K562 (cell line): ENCODE measurements around the gene GNAI3. TPM values are rescaled to one million over a fixed set of nuclear protein-coding genes. Genes with fewer than 3 reads are reported as not detected.

Experiments used
- CGGBP1 ChIP-seq: fragments of 250-450 bp; sonication (Bioruptor Pico); IDR thresholded peaks from 2 replicates; pipeline ENCODE4 v1.9.0; 2021; ENCODE audit warnings: mild to moderate bottlenecking
- CXXC5 ChIP-seq: fragments of 250-450 bp; sonication (Bioruptor Pico); IDR thresholded peaks from 2 replicates; pipeline ENCODE4 v1.8.0; 2022; ENCODE audit warnings: inconsistent platforms, mild to moderate bottlenecking, moderate library complexity
- ETS1 ChIP-seq: conservative IDR thresholded peaks from 2 replicates; pipeline ENCODE4 v1.6.1; 2011; ENCODE audit warnings: low read depth, mild to moderate bottlenecking, low read length; ENCODE audit not compliant: control insufficient read depth
- ETS2 ChIP-seq: IDR thresholded peaks from 2 replicates; pipeline ENCODE4 v1.6.1; 2016; ENCODE audit warnings: borderline replicate concordance, missing genetic modification characterization, mild to moderate bottlenecking, moderate library complexity, missing compliant biosample characterization; ENCODE audit not compliant: poor library complexity, severe bottlenecking
- GTF2E2 ChIP-seq: fragments of 200-800 bp; sonication (Bioruptor generic); IDR thresholded peaks from 2 replicates; pipeline ENCODE4 v1.6.1; 2016; ENCODE audit warnings: missing genetic modification characterization, missing compliant biosample characterization
- GTF3C2 ChIP-seq: IDR thresholded peaks from 3 replicates; pipeline ENCODE4 v1.6.1; 2011; ENCODE audit warnings: borderline replicate concordance, mild to moderate bottlenecking, moderate library complexity; ENCODE audit not compliant: insufficient read length; ENCODE audit errors: extremely low read depth
- MAFG ChIP-seq: fragments of 450-650 bp; conservative IDR thresholded peaks from 2 replicates; pipeline ENCODE4 v1.6.1; 2016; ENCODE audit warnings: missing genetic modification characterization, missing compliant biosample characterization
- MXI1 ChIP-seq: IDR thresholded peaks from 2 replicates; pipeline ENCODE4 v1.6.1; 2011; ENCODE audit warnings: low read depth, mild to moderate bottlenecking, improper control_type of control experiment, low read length
- POLR2AphosphoS5 ChIP-seq: IDR thresholded peaks from 2 replicates; pipeline ENCODE4 v1.6.1; 2011; ENCODE audit warnings: mild to moderate bottlenecking, low read depth, low read length, moderate library complexity; ENCODE audit not compliant: control insufficient read depth, insufficient read depth
- PTTG1 ChIP-seq: fragments of 450-650 bp; IDR thresholded peaks from 2 replicates; pipeline ENCODE4 v1.6.1; 2016; ENCODE audit warnings: low read depth, mild to moderate bottlenecking, missing genetic modification characterization, missing compliant biosample characterization
- RREB1 ChIP-seq: fragments of 250-450 bp; sonication (Bioruptor Pico); IDR thresholded peaks from 2 replicates; pipeline ENCODE4 v1.4.0; 2020
- SIN3B ChIP-seq: fragments of 450-650 bp; IDR thresholded peaks from 2 replicates; pipeline ENCODE4 v1.6.1; 2017; ENCODE audit warnings: low read depth, mild to moderate bottlenecking, moderate library complexity
- SMAD1 ChIP-seq: fragments of 150-350 bp; IDR thresholded peaks from 2 replicates; pipeline ENCODE4 v1.6.1; 2014; ENCODE audit warnings: low read length, low read depth; ENCODE audit not compliant: partially characterized antibody
- ZNF253 ChIP-seq: fragments of 250-450 bp; sonication (Bioruptor Pico); conservative IDR thresholded peaks from 2 replicates; pipeline ENCODE4 v1.6.1; 2021; ENCODE audit warnings: mild to moderate bottlenecking
- polyA plus RNA-seq, 8 experiments: library from polyadenylated mRNA; depleted of rRNA in 4 of 8; stranded (reverse) in 5 of 8; unstranded in 3 of 8; fragments of >200 nt; fragmentation: Nextera tagmentation in 2 of 8; fragmentation: Illumina TruSeq in 1 of 8; extraction: Ambion mirVana in 2 of 8; extraction: Trizol in 1 of 8; gene quantifications; 2 replicates each; pipeline versions ENCODE4 v1.2.1 to v1.2.3, GENCODE V29; 2011 to 2014; ENCODE audit warnings: inconsistent platforms in 1 of 8, missing spikeins in 1 of 8
- total RNA-seq, 7 experiments: library from RNA; depleted of rRNA in 6 of 7; stranded (reverse); fragments of >200 nt in 6 of 7; fragmentation: Illumina TruSeq in 2 of 7; extraction: Trizol in 2 of 7; gene quantifications; 2 replicates each; pipeline versions ENCODE4 v1.2.1 to v1.2.3, GENCODE V29; 2011 to 2021; ENCODE audit warnings: low replicate concordance in 1 of 7

GNAI3 gene
- total and polyA plus RNA-seq, 9 of the 15 experiments (the other 6 are each of a cell fraction or from before 2014, with no cell fraction given) = 6.3 to 13.2 (median 8.9) TPM

GRCh38 chr1:109548321-109549267 lies at the start of gene GNAI3 (continued):
- peak; percentile 87; the same call in 1 of the 2 replicates for TF ChIP-seq ETS1
- TF ChIP-seq CGGBP1 (CRISPR knock-in tag) = peak; percentile 36
- peak; percentile 90 for TF ChIP-seq SMAD1
- TF ChIP-seq POLR2AphosphoS5 = peak; percentile 96
- no peak for TF ChIP-seq GTF3C2
- no peak for TF ChIP-seq RREB1 (CRISPR knock-in tag)
- no peak for TF ChIP-seq GTF2E2 (tag)
- peak; percentile 73 for TF ChIP-seq CXXC5 (CRISPR knock-in tag)
- TF ChIP-seq MXI1 = peak; percentile 70
- peak; percentile 66 for TF ChIP-seq SIN3B
- no peak for TF ChIP-seq PTTG1 (tag)
- no peak for TF ChIP-seq ETS2 (tag)
- TF ChIP-seq ZNF253 (CRISPR knock-in tag) = no peak
- no peak for TF ChIP-seq MAFG (tag)
